Osteoblast (primary cell): ENCODE results near the gene IGF1. TPM values are rescaled to one million over a fixed set of nuclear protein-coding genes. Genes with fewer than 3 reads are reported as not detected.

Experiments
- DNase-seq: peaks from one replicate; pipeline ENCODE4 v3.0.0; 2011; ENCODE audit warnings: low spot score, mixed read lengths; ENCODE audit not compliant: insufficient read length; ENCODE audit errors: missing footprints
- H2AFZ ChIP-seq: 2 replicates; pipeline ENCODE4 v1.6.0; 2011; ENCODE audit warnings: mild to moderate bottlenecking, low read length
- H3K27ac ChIP-seq: 2 replicates; pipeline ENCODE4 v1.5.1; 2011; ENCODE audit warnings: mild to moderate bottlenecking, low read depth, low read length, moderate library complexity
- H3K27me3 ChIP-seq: 2 replicates; pipeline ENCODE4 v1.6.0; 2012; ENCODE audit warnings: mild to moderate bottlenecking, control low read depth, inconsistent platforms, low read length, moderate library complexity; ENCODE audit not compliant: insufficient read depth
- H3K36me3 ChIP-seq: 2 replicates; pipeline ENCODE4 v1.5.1; 2011; ENCODE audit warnings: mild to moderate bottlenecking, low read length, control low read depth, moderate library complexity; ENCODE audit not compliant: insufficient read depth
- H3K4me1 ChIP-seq: 2 replicates; pipeline ENCODE4 v1.5.1; 2011; ENCODE audit warnings: mild to moderate bottlenecking, low read length, control low read depth, moderate library complexity; ENCODE audit not compliant: insufficient read depth
- H3K4me2 ChIP-seq: 2 replicates; pipeline ENCODE4 v1.6.0; 2011; ENCODE audit warnings: mild to moderate bottlenecking, low read length; ENCODE audit not compliant: insufficient read depth
- H3K4me3 ChIP-seq: fragments of 200-600 bp; sonication (generic); 3 replicates; pipeline ENCODE4 v1.5.1; 2012; ENCODE audit warnings: mild to moderate bottlenecking, low read length, inconsistent platforms; ENCODE audit not compliant: insufficient read depth
- H3K79me2 ChIP-seq: 2 replicates; pipeline ENCODE4 v1.6.0; 2012; ENCODE audit warnings: mild to moderate bottlenecking, low read length, control low read depth, inconsistent platforms; ENCODE audit not compliant: insufficient read depth
- H3K9me3 ChIP-seq: 2 replicates; pipeline ENCODE4 v1.5.1; 2011; ENCODE audit warnings: low read depth, low read length, control low read depth
- H4K20me1 ChIP-seq: 2 replicates; pipeline ENCODE4 v1.6.0; 2012; ENCODE audit warnings: mild to moderate bottlenecking, low read length, control low read depth; ENCODE audit not compliant: insufficient read depth
- CTCF ChIP-seq: IDR thresholded peaks from 2 replicates; pipeline ENCODE4 v1.5.1; 2011; ENCODE audit warnings: mild to moderate bottlenecking, low read depth, low read length, moderate library complexity; ENCODE audit errors: extremely low read depth
- total RNA-seq: library from RNA; depleted of rRNA; stranded (reverse); fragments of >200 nt; gene quantifications from 2 replicates; pipeline ENCODE4 v1.2.3, GENCODE V29; 2012

IGF1 gene
- total RNA-seq, 1 donor, result 0.72 TPM

DNA sequence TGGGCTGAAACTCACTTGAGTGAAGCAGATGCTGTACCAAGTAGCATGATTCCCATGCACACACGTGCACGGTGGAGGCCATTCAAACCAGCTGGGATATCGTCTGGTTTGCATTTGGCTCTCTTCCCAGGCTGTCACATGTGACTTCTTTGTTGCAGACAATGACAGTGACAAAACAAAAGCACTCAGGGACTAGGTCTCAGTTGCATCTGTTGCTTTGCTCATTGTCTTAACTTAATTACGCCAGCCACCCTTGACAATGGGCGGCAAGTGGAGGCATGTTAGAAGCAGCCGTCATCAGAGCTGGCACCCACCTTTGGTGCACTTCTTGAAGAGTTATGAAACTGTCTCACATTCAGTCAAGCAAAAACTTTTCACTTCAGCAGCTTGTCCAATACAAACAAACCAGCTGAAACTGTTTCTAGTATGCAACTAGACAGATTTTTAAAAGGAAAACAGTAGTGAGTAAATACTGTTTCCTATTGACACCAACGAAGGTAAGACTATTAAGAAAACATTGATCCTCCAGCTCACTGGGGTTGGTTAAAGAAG is 74.3 kb downstream of the IGF1 start:
- no peaks in the 10 kb centered on the region for H3K4me1 ChIP-seq
- no peaks in the 10 kb centered on the region for H3K79me2 ChIP-seq
- no peaks in the 10 kb centered on the region for H3K9me3 ChIP-seq
- H3K4me2 ChIP-seq, result no peak overlapping the region
- no peak for DNase-seq
- H4K20me1 ChIP-seq, result no peaks in the 10 kb centered on the region
- H2AFZ ChIP-seq, result no peak overlapping the region
- H3K36me3 ChIP-seq, result no peaks in the 10 kb centered on the region
- H3K4me3 ChIP-seq, result no peak overlapping the region
- no peak for TF ChIP-seq CTCF
- H3K27me3 ChIP-seq, result no peaks in the 10 kb centered on the region
- H3K27ac ChIP-seq, result no peak overlapping the region

- Histone ChIP-seq H3K4me1 (no peaks in the 10 kb centered on the region), H2AFZ (no peak overlapping the region), H3K36me3 (no peaks in the 10 kb centered on the region), H4K20me1 (no peaks in the 10 kb centered on the region), H3K27me3 (no peaks in the 10 kb centered on the region), H3K27ac (no peak overlapping the region), H3K79me2 (no peaks in the 10 kb centered on the region), H3K4me3 (no peak overlapping the region), H3K4me2 (no peak overlapping the region), H3K9me3 (no peaks in the 10 kb centered on the region)
- no peak for TF ChIP-seq CTCF
- no peak for DNase-seq
Measured at GRCh38 chr12:102401087-102401486, 79.3 kb downstream of the IGF1 start.

GRCh38 chr12:102399653-102400052 is 80.7 kb downstream of the IGF1 start:
- Histone ChIP-seq H4K20me1 (no peaks in the 10 kb centered on the region), H3K27me3 (no peaks in the 10 kb centered on the region), H2AFZ (no peak overlapping the region), H3K36me3 (no peaks in the 10 kb centered on the region), H3K9me3 (no peaks in the 10 kb centered on the region), H3K4me3 (no peak overlapping the region), H3K79me2 (no peaks in the 10 kb centered on the region), H3K4me1 (no peaks in the 10 kb centered on the region), H3K27ac (no peak overlapping the region), H3K4me2 (no peak overlapping the region)
- no peak for DNase-seq
- no peak for TF ChIP-seq CTCF

DNA sequence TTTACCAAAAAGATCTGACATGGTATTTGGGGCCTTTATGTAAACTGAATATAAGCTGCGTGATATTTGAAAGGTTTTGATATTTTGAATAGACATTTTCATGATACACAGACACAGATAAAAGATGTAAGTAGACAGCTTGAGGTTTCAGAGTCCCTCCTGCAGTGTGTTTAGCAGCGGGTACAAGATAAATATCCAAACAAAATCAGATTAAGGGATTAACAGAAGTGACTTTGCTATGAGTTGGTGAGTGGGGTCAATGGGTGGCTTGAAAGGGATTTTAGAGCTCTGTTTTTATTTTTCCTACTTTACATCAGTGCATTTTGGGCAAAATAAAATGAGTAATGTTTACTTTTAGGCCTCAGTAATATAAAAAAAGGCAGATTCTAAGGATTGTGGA is 84.1 kb downstream of the IGF1 start:
- TF ChIP-seq CTCF, result no peak
- DNase-seq, result no peak
- no peak overlapping the region for H3K4me2 ChIP-seq
- H4K20me1 ChIP-seq, result no peaks in the 10 kb centered on the region
- H3K79me2 ChIP-seq, result no peaks in the 10 kb centered on the region
- H3K4me1 ChIP-seq, result no peaks in the 10 kb centered on the region
- H3K27me3 ChIP-seq, result no peaks in the 10 kb centered on the region
- H3K4me3 ChIP-seq, result no peak overlapping the region
- H2AFZ ChIP-seq, result no peak overlapping the region
- H3K9me3 ChIP-seq, result no peaks in the 10 kb centered on the region
- H3K36me3 ChIP-seq, result no peaks in the 10 kb centered on the region
- H3K27ac ChIP-seq, result no peak overlapping the region
